Kasumi-1 (cell line): ENCODE data around the gene MYO5A.

Source experiments
- DNase-seq, 2 experiments: peaks; one replicate each; lab custom pipeline; 2025; lab: John Stamatoyannopoulos, UW

The MYO5A gene

GRCh38 chr15:52329987-52330386 lies 198.7 kb downstream of the MYO5A start:
- no peak for DNase-seq

GRCh38 chr15:52329150-52329549 lies 199.5 kb downstream of the MYO5A start:
- no peak for DNase-seq

- no peak for DNase-seq
These were observed 200.0 kb downstream of the MYO5A start for GRCh38 chr15:52328680-52329079.

- no peak for DNase-seq
These were observed 201.9 kb downstream of the MYO5A start for GRCh38 chr15:52326756-52327155.

GRCh38 chr15:52324109-52324508 lies 204.6 kb downstream of the MYO5A start:
- DNase-seq = no peak

GRCh38 chr15:52318729-52319500 lies 209.8 kb downstream of the MYO5A start:
- no peak for DNase-seq

- no peak for DNase-seq
These were observed 211.0 kb downstream of the MYO5A start for GRCh38 chr15:52317688-52318087.

- DNase-seq = no peak
These were observed 211.7 kb downstream of the MYO5A start for GRCh38 chr15:52317022-52317421.

- no peak for DNase-seq
These were observed 219.5 kb downstream of the MYO5A start for GRCh38 chr15:52309154-52309548.

- DNase-seq = peak; percentile 19 to 31
These were observed 220.1 kb downstream of the MYO5A start for GRCh38 chr15:52308446-52309153.

GRCh38 chr15:52307847-52308246 lies 220.8 kb downstream of the MYO5A start:
- DNase-seq = no peak

- DNase-seq = no peak
These were observed 222.4 kb downstream of the MYO5A start for GRCh38 chr15:52306270-52306669.

GRCh38 chr15:52303093-52303772 lies 225.4 kb downstream of the MYO5A start:
- DNase-seq = no peak

- no peak for DNase-seq
These were observed 227.3 kb downstream of the MYO5A start for GRCh38 chr15:52301265-52301847.

- DNase-seq = peak; percentile 6 to 17
These were observed 233.2 kb downstream of the MYO5A start, which contains the start of gene MYO5C for GRCh38 chr15:52295421-52296001. MYO5C (minus strand) TSS chr15:52295804; CDS start chr15:52295636, 168 bp downstream.

- DNase-seq = no peak
These were observed 233.7 kb downstream of the MYO5A start for GRCh38 chr15:52294881-52295420.

GRCh38 chr15:52292780-52293392 lies 235.8 kb downstream of the MYO5A start:
- no peak for DNase-seq

GRCh38 chr15:52291204-52291603 lies 237.5 kb downstream of the MYO5A start:
- no peak for DNase-seq

GRCh38 chr15:52290800-52291199 lies 237.9 kb downstream of the MYO5A start:
- DNase-seq = no peak

GRCh38 chr15:52290329-52290728 lies 238.4 kb downstream of the MYO5A start:
- no peak for DNase-seq

GRCh38 chr15:52289629-52290081 lies 239.0 kb downstream of the MYO5A start:
- DNase-seq = no peak
